HCT116 (cell line): ENCODE results near the gene SLK. TPM values are rescaled to one million over a fixed set of nuclear protein-coding genes. Genes with fewer than 3 reads are reported as not detected.

ENCODE experiments used
- ATAC-seq: fragments of 200-7000 bp; cut with Tn5 transposase; 2 replicates; pipeline ENCODE4 v1.9.1; 2020; ENCODE audit warnings: mild to moderate bottlenecking, moderate library complexity
- BruUV-seq: library from RNA; stranded (reverse); fragments of 400-500 nt; replicated peaks from 2 replicates; lab custom pipeline; 2021; lab: Mats Ljungman, UMichigan
- CTCF ChIA-PET: fragments of 300-600 bp; sonication (Branson Sonifier 250); formaldehyde crosslinking; loops from one replicate; lab custom pipeline; 2021; ENCODE audit warnings: antibody characterized with exemption; lab: Charles Lee
- POLR2A ChIA-PET: fragments of 300-600, 350-600 bp; sonication (Branson Sonifier 250); formaldehyde crosslinking; loops from one replicate; lab custom pipeline; 2021; ENCODE audit warnings: antibody characterized with exemption; lab: Charles Lee
- RAD21 ChIA-PET, 2 experiments: fragments of 300-600 bp; sonication (Branson Sonifier 250); formaldehyde crosslinking; loops; one replicate each; lab custom pipeline; 2023; ENCODE audit warnings: low total read pairs in 2 of 2; ENCODE audit not compliant: uncharacterized antibody in 2 of 2, unreplicated experiment in 2 of 2, low non-redundant PET in 1 of 2; lab: Charles Lee
- DNase-seq: peaks from one replicate; pipeline ENCODE4 v3.0.0-alpha.2; 2010; ENCODE audit warnings: low read depth, low spot score
- H2AFZ ChIP-seq: fragments of 200-600 bp; shearing (Covaris generic), sonication (generic); 2 replicates; pipeline ENCODE4 v1.6.1; 2017; ENCODE audit warnings: low read depth, mixed run types, mixed read lengths, antibody characterized with exemption, low read length; ENCODE audit not compliant: poor library complexity, severe bottlenecking
- H3K27ac ChIP-seq: 2 replicates; pipeline ENCODE4 v1.5.1; 2012; ENCODE audit warnings: low read depth, low read length
- H3K27me3 ChIP-seq: fragments of 200-600 bp; sonication (generic); 2 replicates; pipeline ENCODE4 v1.6.1; 2016; ENCODE audit warnings: mixed run types, low read length, mixed read lengths; ENCODE audit not compliant: insufficient read depth
- H3K36me3 ChIP-seq, 2 experiments: fragments of 200-500 bp in 1 of 2; fragments of 200-600 bp in 1 of 2; sonication (Bioruptor generic) in 1 of 2; sonication (generic) in 1 of 2; 2 replicates each; pipeline versions ENCODE4 v1.5.1 to v1.6.1; 2014 to 2016; ENCODE audit warnings: low read length in 2 of 2, inconsistent platforms in 1 of 2, mixed read lengths in 1 of 2, mixed run types in 1 of 2; ENCODE audit not compliant: insufficient read depth in 2 of 2, control insufficient read depth in 1 of 2
- H3K4me1 ChIP-seq, 2 experiments: fragments of 200-600 bp in 1 of 2; sonication (generic) in 1 of 2; 2 replicates each; pipeline versions ENCODE4 v1.5.1 to v1.6.1; 2012 to 2017; ENCODE audit warnings: low read length in 2 of 2, inconsistent platforms in 1 of 2, mild to moderate bottlenecking in 1 of 2, mixed read lengths in 1 of 2, mixed run types in 1 of 2, moderate library complexity in 1 of 2; ENCODE audit not compliant: insufficient read depth in 2 of 2, control insufficient read depth in 1 of 2
- H3K4me2 ChIP-seq: fragments of 200-600 bp; sonication (generic); 2 replicates; pipeline ENCODE4 v1.6.1; 2017; ENCODE audit warnings: mixed run types, low read length, mixed read lengths
- H3K4me3 ChIP-seq, 2 experiments: fragments of 200-600 bp in 1 of 2; sonication (generic) in 1 of 2; replicated peaks in 1 of 2; 2 replicates each; pipeline ENCODE4 v1.5.1; 2011 to 2016; ENCODE audit warnings: low read length in 2 of 2, control low read depth in 1 of 2, low read depth in 1 of 2, mild to moderate bottlenecking in 1 of 2, mixed read lengths in 1 of 2, mixed run types in 1 of 2
- H3K79me2 ChIP-seq: fragments of 200-600 bp; sonication (generic); 2 replicates; pipeline ENCODE4 v1.6.1; 2017; ENCODE audit warnings: mild to moderate bottlenecking, mixed run types, low read length, moderate library complexity, mixed read lengths; ENCODE audit not compliant: insufficient read depth
- H3K9ac ChIP-seq: fragments of 200-600 bp; sonication (generic); 2 replicates; pipeline ENCODE4 v1.6.1; 2016; ENCODE audit warnings: low read length, mixed read lengths
- H3K9me2 ChIP-seq: fragments of 200-600 bp; sonication (generic), shearing (Covaris generic); 2 replicates; pipeline ENCODE4 v1.6.1; 2017; ENCODE audit warnings: mixed run types, mild to moderate bottlenecking, moderate library complexity; ENCODE audit not compliant: insufficient read depth
- H3K9me3 ChIP-seq, 2 experiments: fragments of 200-500 bp in 1 of 2; fragments of 200-600 bp in 1 of 2; sonication (Bioruptor generic) in 1 of 2; sonication (generic) in 1 of 2; 2 replicates each; pipeline ENCODE4 v1.6.1; 2014 to 2017; ENCODE audit warnings: low read length in 2 of 2, mixed read lengths in 2 of 2, inconsistent platforms in 1 of 2, low read depth in 1 of 2, mild to moderate bottlenecking in 1 of 2, mixed run types in 1 of 2, moderate library complexity in 1 of 2; ENCODE audit not compliant: control insufficient read depth in 1 of 2, insufficient read depth in 1 of 2
- H4K20me1 ChIP-seq: fragments of 200-600 bp; sonication (generic), shearing (Covaris generic); 2 replicates; pipeline ENCODE4 v1.6.1; 2017; ENCODE audit warnings: mixed run types, mild to moderate bottlenecking, moderate library complexity; ENCODE audit not compliant: insufficient read depth
- CBX3 ChIP-seq: IDR thresholded peaks from 2 replicates; pipeline ENCODE4 v1.6.1; 2012; ENCODE audit warnings: low read depth
- CEBPB ChIP-seq: IDR thresholded peaks from 2 replicates; pipeline ENCODE4 v1.6.1; 2012; ENCODE audit warnings: low read depth
- EGR1 ChIP-seq: IDR thresholded peaks from 2 replicates; pipeline ENCODE4 v1.6.1; 2012; ENCODE audit warnings: low read depth
- ELF1 ChIP-seq: IDR thresholded peaks from 2 replicates; pipeline ENCODE4 v1.6.1; 2012; ENCODE audit warnings: low read depth, borderline replicate concordance
- FOSL1 ChIP-seq: IDR thresholded peaks from 2 replicates; pipeline ENCODE4 v1.6.1; 2012; ENCODE audit warnings: low read depth
- JUND ChIP-seq: IDR thresholded peaks from 2 replicates; pipeline ENCODE4 v1.6.1; 2012
- POLR2AphosphoS5 ChIP-seq: IDR thresholded peaks from 2 replicates; pipeline ENCODE4 v1.6.1; 2011; ENCODE audit warnings: mild to moderate bottlenecking, low read depth, low read length, moderate library complexity
- RAD21 ChIP-seq: IDR thresholded peaks from 2 replicates; pipeline ENCODE4 v1.6.1; 2012; ENCODE audit warnings: low read depth, mild to moderate bottlenecking
- SIN3A ChIP-seq: IDR thresholded peaks from 2 replicates; pipeline ENCODE4 v1.6.1; 2012; ENCODE audit warnings: low read depth
- SP1 ChIP-seq: IDR thresholded peaks from 2 replicates; pipeline ENCODE4 v1.6.1; 2012; ENCODE audit warnings: low read depth
- SRF ChIP-seq: IDR thresholded peaks from 2 replicates; pipeline ENCODE4 v1.6.1; 2012; ENCODE audit warnings: low read depth
- TCF7L2 ChIP-seq: IDR thresholded peaks from 2 replicates; pipeline ENCODE4 v1.7.0; 2011; ENCODE audit warnings: borderline replicate concordance, inconsistent platforms; ENCODE audit not compliant: insufficient read depth, insufficient read length; ENCODE audit errors: extremely low read depth
- YY1 ChIP-seq: IDR thresholded peaks from 2 replicates; pipeline ENCODE4 v1.6.1; 2011; ENCODE audit warnings: low read length, low read depth, moderate library complexity, mild to moderate bottlenecking; ENCODE audit not compliant: insufficient replicate concordance; ENCODE audit errors: extremely low read depth
- ZFX ChIP-seq: fragments of 450-650 bp; IDR thresholded peaks from 2 replicates; pipeline ENCODE4 v1.6.1; 2017
- ZNF274 ChIP-seq: fragments of 200-500 bp; sonication (Bioruptor generic); IDR thresholded peaks from 2 replicates; pipeline ENCODE4 v1.6.1; 2014; ENCODE audit warnings: mild to moderate bottlenecking, low read depth, low read length, inconsistent platforms
- intact Hi-C: fragments of 100-400 bp; cut with micrococcal nuclease; formaldehyde crosslinking; loops from 2 replicates; pipeline ENCODE4 v1.10.0; 2022
- total RNA-seq: library from RNA; stranded (reverse); gene quantifications from one replicate; pipeline ENCODE4 v1.2.1, GENCODE V29; 2021; ENCODE audit not compliant: unreplicated experiment
- TF ChIP-seq, protein P1 (sequence below): IDR thresholded peaks from 2 replicates; pipeline ENCODE4 v1.6.1; 2012; ENCODE audit warnings: low read depth
- TF ChIP-seq, protein P2 (sequence below), 3 experiments: fragments of 200-600 bp in 1 of 3; sonication (generic) in 1 of 3; IDR thresholded peaks in 2 of 3; conservative IDR thresholded peaks in 1 of 3; 2 replicates each; pipeline ENCODE4 v1.5.1; 2012 to 2017; ENCODE audit warnings: low read depth in 2 of 3, low read length in 2 of 3, antibody characterized with exemption in 1 of 3, borderline replicate concordance in 1 of 3, control low read depth in 1 of 3, mild to moderate bottlenecking in 1 of 3, mixed read lengths in 1 of 3, mixed run types in 1 of 3, moderate library complexity in 1 of 3; ENCODE audit not compliant: insufficient read depth in 1 of 3
- TF ChIP-seq, protein P3 (sequence below): IDR thresholded peaks from 2 replicates; pipeline ENCODE4 v1.6.1; 2011; ENCODE audit warnings: mild to moderate bottlenecking, low read length, moderate library complexity; ENCODE audit not compliant: insufficient replicate concordance; ENCODE audit errors: extremely low read depth
- TF ChIP-seq, protein P4 (sequence below): IDR thresholded peaks from 2 replicates; pipeline ENCODE4 v1.6.1; 2012

Gene SLK
- total RNA-seq, 1 experiment from 2014 or later = 44.2 TPM

DNA sequence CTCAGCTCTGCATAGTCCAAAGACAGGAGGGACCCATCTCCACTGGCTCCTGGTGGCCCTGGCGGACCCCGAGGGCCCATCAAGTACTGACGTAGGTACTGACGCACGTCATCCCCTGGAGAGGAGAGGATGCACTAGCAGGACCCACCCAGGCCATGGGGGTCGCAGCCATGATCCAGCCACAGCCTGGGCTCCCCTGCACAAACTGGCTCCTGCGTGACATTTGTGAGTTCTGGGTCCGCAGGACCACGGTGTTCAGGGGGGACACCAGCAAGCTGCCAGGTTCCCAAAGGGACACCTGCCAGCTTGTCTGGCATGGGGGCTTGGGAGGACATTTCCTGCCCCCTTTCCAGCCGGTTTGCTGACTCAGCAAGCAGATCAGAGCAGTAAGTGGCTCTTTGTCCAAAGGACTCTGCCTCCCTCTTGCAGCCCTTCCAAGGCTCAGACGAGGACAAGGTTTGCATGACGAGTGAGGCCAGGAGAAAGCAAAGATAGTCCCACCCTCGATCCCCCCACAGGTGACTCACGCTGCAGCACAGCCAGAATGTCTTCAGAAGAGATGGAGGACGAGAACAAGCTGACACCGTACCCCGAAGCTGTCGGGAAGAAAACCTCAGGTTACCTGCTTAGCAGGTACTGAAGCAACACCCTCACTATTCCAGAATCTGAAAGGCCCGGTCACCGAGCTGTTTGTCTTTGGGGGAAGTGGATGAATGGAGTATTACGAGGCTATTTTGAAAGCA, 69.7 kb downstream of the SLK start:
- no peaks in the 10 kb centered on the region for H3K79me2 ChIP-seq
- no peaks in the 10 kb centered on the region for H4K20me1 ChIP-seq
- H3K27ac ChIP-seq = no peak overlapping the region
- intact Hi-C loops = loop anchor here (2.0 kb wide), 1 partner anchor 148 kb away; no protein-coding TSS in a partner anchor
- H3K36me3 ChIP-seq = peaks cover 6 to 11% of the 10 kb centered on the region in 2 experiments; a peak in 2 of 4 replicates
- H3K27me3 ChIP-seq = no peaks in the 10 kb centered on the region
- POLR2A ChIA-PET = no interaction called here
- BruUV-seq = no TSS peak
- H3K9me2 ChIP-seq = no peaks in the 10 kb centered on the region
- H2AFZ ChIP-seq = no peak overlapping the region
- H3K9me3 ChIP-seq = no peaks in the 10 kb centered on the region
- CTCF ChIA-PET = no interaction called here
- RAD21 ChIA-PET = no interaction called here
- no peak for DNase-seq
- TF ChIP-seq SIN3A (no peak), TCF7L2 (no peak), SRF (no peak), ELF1 (no peak), RAD21 (no peak), FOSL1 (no peak), CBX3 (no peak), YY1 (no peak), SP1 (no peak), ZFX (no peak), CEBPB (no peak), EGR1 (no peak), POLR2AphosphoS5 (no peak; the same call in 1 of the 2 replicates), ZNF274 (no peak), JUND (no peak)
- TF ChIP-seq, protein P1, sequence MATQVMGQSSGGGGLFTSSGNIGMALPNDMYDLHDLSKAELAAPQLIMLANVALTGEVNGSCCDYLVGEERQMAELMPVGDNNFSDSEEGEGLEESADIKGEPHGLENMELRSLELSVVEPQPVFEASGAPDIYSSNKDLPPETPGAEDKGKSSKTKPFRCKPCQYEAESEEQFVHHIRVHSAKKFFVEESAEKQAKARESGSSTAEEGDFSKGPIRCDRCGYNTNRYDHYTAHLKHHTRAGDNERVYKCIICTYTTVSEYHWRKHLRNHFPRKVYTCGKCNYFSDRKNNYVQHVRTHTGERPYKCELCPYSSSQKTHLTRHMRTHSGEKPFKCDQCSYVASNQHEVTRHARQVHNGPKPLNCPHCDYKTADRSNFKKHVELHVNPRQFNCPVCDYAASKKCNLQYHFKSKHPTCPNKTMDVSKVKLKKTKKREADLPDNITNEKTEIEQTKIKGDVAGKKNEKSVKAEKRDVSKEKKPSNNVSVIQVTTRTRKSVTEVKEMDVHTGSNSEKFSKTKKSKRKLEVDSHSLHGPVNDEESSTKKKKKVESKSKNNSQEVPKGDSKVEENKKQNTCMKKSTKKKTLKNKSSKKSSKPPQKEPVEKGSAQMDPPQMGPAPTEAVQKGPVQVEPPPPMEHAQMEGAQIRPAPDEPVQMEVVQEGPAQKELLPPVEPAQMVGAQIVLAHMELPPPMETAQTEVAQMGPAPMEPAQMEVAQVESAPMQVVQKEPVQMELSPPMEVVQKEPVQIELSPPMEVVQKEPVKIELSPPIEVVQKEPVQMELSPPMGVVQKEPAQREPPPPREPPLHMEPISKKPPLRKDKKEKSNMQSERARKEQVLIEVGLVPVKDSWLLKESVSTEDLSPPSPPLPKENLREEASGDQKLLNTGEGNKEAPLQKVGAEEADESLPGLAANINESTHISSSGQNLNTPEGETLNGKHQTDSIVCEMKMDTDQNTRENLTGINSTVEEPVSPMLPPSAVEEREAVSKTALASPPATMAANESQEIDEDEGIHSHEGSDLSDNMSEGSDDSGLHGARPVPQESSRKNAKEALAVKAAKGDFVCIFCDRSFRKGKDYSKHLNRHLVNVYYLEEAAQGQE = no peak
- TF ChIP-seq, protein P2, sequence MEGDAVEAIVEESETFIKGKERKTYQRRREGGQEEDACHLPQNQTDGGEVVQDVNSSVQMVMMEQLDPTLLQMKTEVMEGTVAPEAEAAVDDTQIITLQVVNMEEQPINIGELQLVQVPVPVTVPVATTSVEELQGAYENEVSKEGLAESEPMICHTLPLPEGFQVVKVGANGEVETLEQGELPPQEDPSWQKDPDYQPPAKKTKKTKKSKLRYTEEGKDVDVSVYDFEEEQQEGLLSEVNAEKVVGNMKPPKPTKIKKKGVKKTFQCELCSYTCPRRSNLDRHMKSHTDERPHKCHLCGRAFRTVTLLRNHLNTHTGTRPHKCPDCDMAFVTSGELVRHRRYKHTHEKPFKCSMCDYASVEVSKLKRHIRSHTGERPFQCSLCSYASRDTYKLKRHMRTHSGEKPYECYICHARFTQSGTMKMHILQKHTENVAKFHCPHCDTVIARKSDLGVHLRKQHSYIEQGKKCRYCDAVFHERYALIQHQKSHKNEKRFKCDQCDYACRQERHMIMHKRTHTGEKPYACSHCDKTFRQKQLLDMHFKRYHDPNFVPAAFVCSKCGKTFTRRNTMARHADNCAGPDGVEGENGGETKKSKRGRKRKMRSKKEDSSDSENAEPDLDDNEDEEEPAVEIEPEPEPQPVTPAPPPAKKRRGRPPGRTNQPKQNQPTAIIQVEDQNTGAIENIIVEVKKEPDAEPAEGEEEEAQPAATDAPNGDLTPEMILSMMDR (IDR thresholded peaks at IDR 0.05 in 2 of 3, conservative IDR thresholded peaks at IDR 0.05 in 1 of 3; ENCODE audit: borderline replicate concordance in 1 of 3, insufficient read depth in 1 of 3, low read depth in 2 of 3, low read length in 2 of 3) = no peak
- TF ChIP-seq, protein P3, sequence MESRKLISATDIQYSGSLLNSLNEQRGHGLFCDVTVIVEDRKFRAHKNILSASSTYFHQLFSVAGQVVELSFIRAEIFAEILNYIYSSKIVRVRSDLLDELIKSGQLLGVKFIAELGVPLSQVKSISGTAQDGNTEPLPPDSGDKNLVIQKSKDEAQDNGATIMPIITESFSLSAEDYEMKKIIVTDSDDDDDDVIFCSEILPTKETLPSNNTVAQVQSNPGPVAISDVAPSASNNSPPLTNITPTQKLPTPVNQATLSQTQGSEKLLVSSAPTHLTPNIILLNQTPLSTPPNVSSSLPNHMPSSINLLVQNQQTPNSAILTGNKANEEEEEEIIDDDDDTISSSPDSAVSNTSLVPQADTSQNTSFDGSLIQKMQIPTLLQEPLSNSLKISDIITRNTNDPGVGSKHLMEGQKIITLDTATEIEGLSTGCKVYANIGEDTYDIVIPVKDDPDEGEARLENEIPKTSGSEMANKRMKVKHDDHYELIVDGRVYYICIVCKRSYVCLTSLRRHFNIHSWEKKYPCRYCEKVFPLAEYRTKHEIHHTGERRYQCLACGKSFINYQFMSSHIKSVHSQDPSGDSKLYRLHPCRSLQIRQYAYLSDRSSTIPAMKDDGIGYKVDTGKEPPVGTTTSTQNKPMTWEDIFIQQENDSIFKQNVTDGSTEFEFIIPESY = no peak
- TF ChIP-seq, protein P4, sequence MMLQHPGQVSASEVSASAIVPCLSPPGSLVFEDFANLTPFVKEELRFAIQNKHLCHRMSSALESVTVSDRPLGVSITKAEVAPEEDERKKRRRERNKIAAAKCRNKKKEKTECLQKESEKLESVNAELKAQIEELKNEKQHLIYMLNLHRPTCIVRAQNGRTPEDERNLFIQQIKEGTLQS = no peak
- no peak overlapping the region for H3K9ac ChIP-seq
- no peak; the same call in 1 of the 2 replicates for ATAC-seq
- no peak overlapping the region for H3K4me3 ChIP-seq
- H3K4me2 ChIP-seq = no peak overlapping the region
- no peaks in the 10 kb centered on the region for H3K4me1 ChIP-seq
